ENCODE results near the gene SQSTM1. TPM values are rescaled to one million over a fixed set of nuclear protein-coding genes. Genes with fewer than 3 reads are reported as not detected.

Gene SQSTM1
- total and polyA plus RNA-seq, 2 donors (not counting 1 experiment from before 2014, with no cell fraction given) = 72.2 to 400 TPM

DNA sequence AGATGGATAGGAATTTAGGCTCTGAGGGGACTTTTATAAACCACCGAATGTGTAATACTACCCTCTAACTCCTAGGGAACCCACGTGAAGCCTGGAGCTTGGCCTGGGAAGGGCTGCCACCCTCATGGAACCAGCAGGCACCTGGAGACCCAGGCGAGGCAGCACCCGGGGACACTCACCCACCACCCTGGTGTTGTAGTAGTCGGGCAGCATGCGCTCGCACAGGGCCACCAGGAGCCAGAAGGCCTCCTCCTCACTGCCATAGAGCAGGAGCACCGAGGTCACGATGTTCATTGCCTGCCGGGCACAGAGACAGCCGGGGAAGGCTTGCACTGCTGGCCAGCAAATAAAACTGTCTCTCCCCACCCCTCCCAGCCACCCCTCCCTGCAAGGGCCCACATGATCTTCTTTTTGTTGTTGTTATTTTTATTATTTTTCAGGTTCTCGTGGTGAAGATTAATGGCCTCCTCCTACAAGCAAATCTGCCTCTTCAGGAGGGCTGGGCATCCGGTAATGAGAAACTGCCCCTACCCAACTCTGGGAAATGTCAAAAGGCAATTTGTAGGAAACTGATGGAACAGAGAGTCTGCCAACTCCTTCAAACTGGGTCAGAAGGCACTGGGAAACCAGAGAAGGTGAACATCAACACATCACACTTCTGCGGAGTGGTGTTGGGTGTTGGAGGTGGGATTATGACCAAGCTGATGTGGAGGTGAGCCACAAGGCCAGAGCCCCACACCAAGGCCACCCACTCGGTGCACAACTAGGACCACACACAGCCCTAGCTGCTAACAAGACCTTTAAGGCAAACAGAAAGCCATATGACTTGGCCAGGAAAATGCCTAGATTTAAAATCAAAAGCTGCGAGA lies 55.3 kb downstream of the SQSTM1 start:
- Mint-ChIP-seq H3K4me1 (no peaks in the 10 kb centered on the region), H3K27ac (no peak overlapping the region)
- CTCF ChIA-PET = no interaction called here

DNA sequence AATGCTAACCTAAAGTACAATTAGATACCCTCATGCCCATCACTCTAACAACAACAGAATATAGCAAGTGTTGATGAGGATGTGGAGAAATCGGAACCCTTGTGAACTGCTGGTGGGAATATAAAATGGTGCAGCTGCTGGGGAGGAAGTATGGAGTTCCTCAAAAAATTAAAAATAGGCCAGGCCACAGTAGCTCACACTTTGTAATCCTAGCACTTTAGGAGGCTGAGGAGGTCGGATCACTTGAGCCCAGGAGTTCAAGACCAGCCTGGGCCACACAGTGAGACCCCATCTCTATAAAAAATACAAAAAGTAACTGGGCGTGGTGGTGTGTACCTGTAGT lies 55.9 kb downstream of the SQSTM1 start:
- DNase-seq (no peak), ATAC-seq (ENCODE audit: low read depth) (no peak)
- CTCF ChIA-PET = no interaction called here
- Histone ChIP-seq H3K9ac (ENCODE audit: low read length) (no peak overlapping the region), H3K4me3 (ENCODE audit: control extremely low read depth in 1 of 5, extremely low read depth in 1 of 5, insufficient read depth in 1 of 5, low read depth in 2 of 5, low read length in 4 of 5) (no peak overlapping the region), H2AFZ (ENCODE audit: insufficient read depth, low read depth, low read length, poor library complexity, severe bottlenecking) (no peak overlapping the region), H3K9me3 (ENCODE audit: control extremely low read depth in 1 of 3, control insufficient read depth in 2 of 3, insufficient read depth in 1 of 3, low read length in 2 of 3) (no peaks in the 10 kb centered on the region), H4K20me1 (ENCODE audit: control insufficient read depth, insufficient read depth, low read length, poor library complexity, severe bottlenecking) (no peaks in the 10 kb centered on the region), H3K4me2 (replicated peaks; ENCODE audit: low read depth, low read length, poor library complexity, severe bottlenecking) (no peak overlapping the region), H3K79me2 (ENCODE audit: control insufficient read depth, insufficient read depth, low read length) (no peaks in the 10 kb centered on the region), H3K4me1 (ENCODE audit: control insufficient read depth in 2 of 2, insufficient read depth in 2 of 2, low read length in 2 of 2) (no peaks in the 10 kb centered on the region), H3K27ac (ENCODE audit: low read length in 2 of 2) (no peak overlapping the region), H3K36me3 (replicated peaks in 1 of 2; ENCODE audit: control extremely low read depth in 1 of 2, control insufficient read depth in 1 of 2, extremely low read depth in 1 of 2, insufficient read depth in 2 of 2, low read length in 1 of 2) (peaks cover 0 to 65% of the 10 kb centered on the region in 2 experiments), H3K27me3 (replicated peaks in 1 of 4; ENCODE audit: control extremely low read depth in 1 of 4, control insufficient read depth in 3 of 4, insufficient read depth in 4 of 4, low read length in 3 of 4) (no peaks in the 10 kb centered on the region)
- Mint-ChIP-seq H3K27me3 (no peaks in the 10 kb centered on the region), H3K4me1 (no peaks in the 10 kb centered on the region), H3K27ac (no peak overlapping the region), H3K4me3 (no peak overlapping the region), H3K9me3 (ENCODE audit: insufficient read depth) (no peaks in the 10 kb centered on the region)
- intact Hi-C loops (cut with micrococcal nuclease) = no loop called here
- POLR2A ChIA-PET = no interaction called here
- no peak for TF ChIP-seq EZH2 (IDR thresholded peaks at IDR 0.05; ENCODE audit: borderline replicate concordance, insufficient read depth, low read depth, low read length, poor library complexity, severe bottlenecking)
- TF ChIP-seq, protein P1, sequence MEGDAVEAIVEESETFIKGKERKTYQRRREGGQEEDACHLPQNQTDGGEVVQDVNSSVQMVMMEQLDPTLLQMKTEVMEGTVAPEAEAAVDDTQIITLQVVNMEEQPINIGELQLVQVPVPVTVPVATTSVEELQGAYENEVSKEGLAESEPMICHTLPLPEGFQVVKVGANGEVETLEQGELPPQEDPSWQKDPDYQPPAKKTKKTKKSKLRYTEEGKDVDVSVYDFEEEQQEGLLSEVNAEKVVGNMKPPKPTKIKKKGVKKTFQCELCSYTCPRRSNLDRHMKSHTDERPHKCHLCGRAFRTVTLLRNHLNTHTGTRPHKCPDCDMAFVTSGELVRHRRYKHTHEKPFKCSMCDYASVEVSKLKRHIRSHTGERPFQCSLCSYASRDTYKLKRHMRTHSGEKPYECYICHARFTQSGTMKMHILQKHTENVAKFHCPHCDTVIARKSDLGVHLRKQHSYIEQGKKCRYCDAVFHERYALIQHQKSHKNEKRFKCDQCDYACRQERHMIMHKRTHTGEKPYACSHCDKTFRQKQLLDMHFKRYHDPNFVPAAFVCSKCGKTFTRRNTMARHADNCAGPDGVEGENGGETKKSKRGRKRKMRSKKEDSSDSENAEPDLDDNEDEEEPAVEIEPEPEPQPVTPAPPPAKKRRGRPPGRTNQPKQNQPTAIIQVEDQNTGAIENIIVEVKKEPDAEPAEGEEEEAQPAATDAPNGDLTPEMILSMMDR (IDR thresholded peaks at IDR 0.05) = no peak
- no CpG with 5 or more reads among the region's 3 CpGs for WGBS (ENCODE audit: insufficient coverage)

More for the DNA sequence above, 55.3 kb downstream of the SQSTM1 start:
- Histone ChIP-seq H3K79me2 (ENCODE audit: control insufficient read depth, insufficient read depth, low read length) (no peaks in the 10 kb centered on the region), H3K27ac (ENCODE audit: low read length in 2 of 2) (no peak overlapping the region), H3K9ac (ENCODE audit: low read length) (no peak overlapping the region), H3K4me3 (ENCODE audit: control extremely low read depth in 1 of 5, extremely low read depth in 1 of 5, insufficient read depth in 1 of 5, low read depth in 2 of 5, low read length in 4 of 5) (no peak overlapping the region), H3K4me1 (ENCODE audit: control insufficient read depth in 2 of 2, insufficient read depth in 2 of 2, low read length in 2 of 2) (no peaks in the 10 kb centered on the region), H3K36me3 (replicated peaks in 1 of 2; ENCODE audit: control extremely low read depth in 1 of 2, control insufficient read depth in 1 of 2, extremely low read depth in 1 of 2, insufficient read depth in 2 of 2, low read length in 1 of 2) (peaks cover under 1 to 70% of the 10 kb centered on the region in 2 experiments), H2AFZ (ENCODE audit: insufficient read depth, low read depth, low read length, poor library complexity, severe bottlenecking) (no peak overlapping the region), H4K20me1 (ENCODE audit: control insufficient read depth, insufficient read depth, low read length, poor library complexity, severe bottlenecking) (no peaks in the 10 kb centered on the region), H3K4me2 (replicated peaks; ENCODE audit: low read depth, low read length, poor library complexity, severe bottlenecking) (no peak overlapping the region), H3K27me3 (replicated peaks in 1 of 4; ENCODE audit: control extremely low read depth in 1 of 4, control insufficient read depth in 3 of 4, insufficient read depth in 4 of 4, low read length in 3 of 4) (no peaks in the 10 kb centered on the region), H3K9me3 (ENCODE audit: control extremely low read depth in 1 of 3, control insufficient read depth in 2 of 3, insufficient read depth in 1 of 3, low read length in 2 of 3) (no peaks in the 10 kb centered on the region)
- 94% methylated on average over 9 of the region's 16 CpGs for WGBS (ENCODE audit: insufficient coverage)
- Mint-ChIP-seq H3K27me3 (no peaks in the 10 kb centered on the region), H3K4me3 (no peak overlapping the region), H3K9me3 (ENCODE audit: insufficient read depth) (no peaks in the 10 kb centered on the region)
- POLR2A ChIA-PET = no interaction called here
- ATAC-seq (ENCODE audit: low read depth) = no peak
- DNase-seq = no peak
- TF ChIP-seq, protein P1 (IDR thresholded peaks at IDR 0.05) = no peak
- TF ChIP-seq EZH2 (IDR thresholded peaks at IDR 0.05; ENCODE audit: borderline replicate concordance, insufficient read depth, low read depth, low read length, poor library complexity, severe bottlenecking) = no peak
- intact Hi-C loops (cut with micrococcal nuclease) = no loop called here

Data from B cell (primary cell).